GM10248 (cell line): Measurements from ENCODE around the gene NPTX1.

Experiments used
- CTCF ChIA-PET: fragments of 300-600 bp; sonication (Branson Sonifier 250); formaldehyde crosslinking; extraction: SDS; loops from one replicate; lab custom pipeline; 2021; ENCODE audit warnings: antibody characterized with exemption; lab: Yijun Ruan, JAX
- POLR2A ChIA-PET: fragments of 350-650 bp; sonication (Branson Sonifier 250); formaldehyde crosslinking; extraction: SDS; loops from one replicate; lab custom pipeline; 2020; ENCODE audit warnings: antibody characterized with exemption; lab: Yijun Ruan, JAX
- DNase-seq: peaks from one replicate; pipeline ENCODE4 v3.0.0; 2012; ENCODE audit errors: extremely low spot score
- TF ChIP-seq, protein P1 (sequence below): IDR thresholded peaks from 2 replicates; pipeline ENCODE4 v1.5.1; 2012; ENCODE audit warnings: mild to moderate bottlenecking, low read depth; ENCODE audit errors: extremely low read depth, missing control alignments, control extremely low read depth

The NPTX1 gene

DNA sequence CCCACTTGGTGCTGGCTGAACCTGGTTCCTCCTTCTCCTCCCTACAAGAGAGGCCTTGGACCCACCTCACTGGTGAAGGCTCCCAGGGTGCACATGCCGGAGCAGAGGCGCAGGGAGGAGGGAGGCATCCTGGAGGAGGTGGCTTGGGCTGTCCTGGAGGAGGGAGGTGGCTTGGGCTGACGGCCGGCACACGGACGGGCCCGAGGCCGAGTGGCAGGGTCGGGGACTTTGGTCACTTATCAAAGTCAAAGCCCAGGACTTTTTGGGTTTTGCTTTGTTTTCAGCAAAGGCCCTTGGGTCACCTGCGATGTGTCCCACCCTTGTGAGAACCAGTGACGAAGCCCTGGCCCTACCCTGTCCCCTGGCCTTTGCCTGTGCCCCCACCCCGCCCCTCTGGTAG is 32.9 kb downstream of the NPTX1 start:
- TF ChIP-seq, protein P1, sequence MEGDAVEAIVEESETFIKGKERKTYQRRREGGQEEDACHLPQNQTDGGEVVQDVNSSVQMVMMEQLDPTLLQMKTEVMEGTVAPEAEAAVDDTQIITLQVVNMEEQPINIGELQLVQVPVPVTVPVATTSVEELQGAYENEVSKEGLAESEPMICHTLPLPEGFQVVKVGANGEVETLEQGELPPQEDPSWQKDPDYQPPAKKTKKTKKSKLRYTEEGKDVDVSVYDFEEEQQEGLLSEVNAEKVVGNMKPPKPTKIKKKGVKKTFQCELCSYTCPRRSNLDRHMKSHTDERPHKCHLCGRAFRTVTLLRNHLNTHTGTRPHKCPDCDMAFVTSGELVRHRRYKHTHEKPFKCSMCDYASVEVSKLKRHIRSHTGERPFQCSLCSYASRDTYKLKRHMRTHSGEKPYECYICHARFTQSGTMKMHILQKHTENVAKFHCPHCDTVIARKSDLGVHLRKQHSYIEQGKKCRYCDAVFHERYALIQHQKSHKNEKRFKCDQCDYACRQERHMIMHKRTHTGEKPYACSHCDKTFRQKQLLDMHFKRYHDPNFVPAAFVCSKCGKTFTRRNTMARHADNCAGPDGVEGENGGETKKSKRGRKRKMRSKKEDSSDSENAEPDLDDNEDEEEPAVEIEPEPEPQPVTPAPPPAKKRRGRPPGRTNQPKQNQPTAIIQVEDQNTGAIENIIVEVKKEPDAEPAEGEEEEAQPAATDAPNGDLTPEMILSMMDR = no peak
- POLR2A ChIA-PET = no interaction called here
- CTCF ChIA-PET = no interaction called here
- no peak for DNase-seq

DNA sequence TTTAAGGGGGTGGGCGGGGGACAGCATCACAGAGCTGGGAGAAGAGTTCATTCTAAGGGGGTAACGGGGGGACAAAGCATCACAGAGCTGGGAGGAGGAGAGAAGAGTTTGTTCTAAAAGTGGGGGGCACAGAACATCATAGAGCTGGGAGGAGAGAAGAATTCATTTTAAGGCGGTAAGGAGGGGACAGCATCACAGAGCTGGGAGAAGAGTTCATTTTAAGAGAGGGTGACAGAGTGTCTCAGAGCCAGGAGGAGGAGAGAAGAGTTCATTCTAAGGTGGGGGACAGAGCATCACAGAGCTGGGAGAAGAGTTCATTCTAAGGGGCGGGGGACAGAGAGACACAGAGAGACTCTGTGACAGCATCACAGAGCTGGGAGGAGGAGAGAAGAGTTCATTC is 33.6 kb downstream of the NPTX1 start:
- TF ChIP-seq, protein P1 = no peak
- no peak for DNase-seq
- CTCF ChIA-PET = interaction anchor here (1.9 kb wide), 1 partner anchor 12 kb away, joined by 7 read pairs; no protein-coding TSS in a partner anchor
- POLR2A ChIA-PET = no interaction called here

DNA sequence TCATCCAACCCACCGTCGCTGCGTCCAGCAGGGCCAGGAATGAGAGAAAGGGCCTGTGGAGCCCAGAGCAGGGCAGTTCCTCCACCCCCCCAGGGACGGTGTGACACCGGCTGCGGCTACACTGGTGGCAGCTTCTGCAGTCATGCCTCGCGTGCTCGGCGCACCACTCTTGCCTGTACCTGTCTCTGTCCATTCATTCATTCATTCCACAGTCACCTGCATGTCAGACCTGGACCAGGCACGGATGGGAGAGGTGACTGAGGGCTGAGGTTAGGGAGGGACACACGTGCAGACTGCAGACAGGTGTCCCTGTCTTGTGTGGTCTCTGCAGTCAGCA is 34.1 kb downstream of the NPTX1 start:
- CTCF ChIA-PET = interaction anchor here (1.9 kb wide), 1 partner anchor 13 kb away, joined by 7 read pairs; no protein-coding TSS in a partner anchor
- TF ChIP-seq, protein P1 = no peak
- POLR2A ChIA-PET = no interaction called here
- DNase-seq = no peak

DNA sequence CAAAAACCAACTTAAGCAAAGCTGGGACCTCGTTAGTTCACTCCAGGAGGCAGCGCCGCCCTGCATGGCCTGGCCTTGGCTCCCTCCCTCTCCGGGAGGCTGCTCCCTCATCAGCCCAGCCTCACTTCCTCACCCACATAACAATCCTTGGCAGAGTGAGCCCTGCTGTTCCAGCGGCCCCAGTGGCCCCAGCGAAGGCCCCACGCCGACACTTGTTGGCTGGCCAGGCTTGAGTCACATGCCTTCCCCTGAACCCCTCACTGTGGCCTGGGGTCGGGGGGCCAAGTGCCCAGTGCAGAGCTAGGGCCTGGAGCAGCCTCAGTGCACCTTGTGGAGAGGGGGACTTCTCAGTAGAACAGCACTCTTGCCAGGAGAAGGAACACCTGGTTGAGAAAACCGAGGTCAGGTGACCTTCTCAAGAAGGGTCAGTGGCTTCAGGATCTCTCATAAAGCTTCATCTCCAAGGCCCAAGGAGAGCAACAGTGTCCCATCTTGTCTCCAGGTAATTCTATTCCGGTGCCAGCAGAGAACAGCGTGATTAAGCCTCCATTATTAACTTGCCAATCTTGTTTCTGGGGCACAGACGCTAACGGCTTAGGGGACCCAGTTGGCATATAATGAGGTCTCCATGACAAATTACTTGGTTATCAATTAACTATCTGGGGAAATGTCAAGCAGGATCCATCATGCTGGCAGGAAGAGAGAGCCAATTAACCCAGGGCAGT is 34.6 kb downstream of the NPTX1 start:
- no peak for DNase-seq
- ChIA-PET CTCF (interaction anchor here (1.9 kb wide), 1 partner anchor 13 kb away, joined by 7 read pairs; no protein-coding TSS in a partner anchor), POLR2A (no interaction called here)
- TF ChIP-seq, protein P1 = no peak

DNA sequence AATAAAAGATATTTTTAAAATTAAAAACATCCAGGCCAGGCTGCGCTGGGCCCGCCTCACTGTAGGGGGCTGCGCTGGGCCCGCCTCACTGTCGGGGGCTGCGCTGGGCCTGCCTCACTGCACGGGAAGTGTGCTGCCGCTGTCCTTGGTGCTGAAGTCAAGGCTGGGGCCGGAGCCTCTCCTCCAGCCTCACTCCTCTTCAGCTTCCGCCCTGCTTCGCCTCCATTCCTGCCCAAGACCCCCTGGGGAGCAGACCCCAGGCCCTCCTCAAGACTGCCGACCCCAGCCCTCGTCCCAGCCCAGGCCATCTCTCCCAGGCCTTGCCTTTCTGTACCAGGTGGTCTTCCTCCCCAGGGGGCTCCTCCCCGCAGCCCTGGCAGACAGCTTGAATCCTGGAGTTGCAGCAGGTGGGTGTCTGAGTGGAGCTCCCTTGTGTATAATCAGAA is 35.3 kb downstream of the NPTX1 start:
- ChIA-PET POLR2A (no interaction called here), CTCF (interaction anchor here (1.9 kb wide), 1 partner anchor 14 kb away, joined by 7 read pairs; no protein-coding TSS in a partner anchor)
- DNase-seq = peak; percentile 82
- TF ChIP-seq, protein P1 = no peak

DNA sequence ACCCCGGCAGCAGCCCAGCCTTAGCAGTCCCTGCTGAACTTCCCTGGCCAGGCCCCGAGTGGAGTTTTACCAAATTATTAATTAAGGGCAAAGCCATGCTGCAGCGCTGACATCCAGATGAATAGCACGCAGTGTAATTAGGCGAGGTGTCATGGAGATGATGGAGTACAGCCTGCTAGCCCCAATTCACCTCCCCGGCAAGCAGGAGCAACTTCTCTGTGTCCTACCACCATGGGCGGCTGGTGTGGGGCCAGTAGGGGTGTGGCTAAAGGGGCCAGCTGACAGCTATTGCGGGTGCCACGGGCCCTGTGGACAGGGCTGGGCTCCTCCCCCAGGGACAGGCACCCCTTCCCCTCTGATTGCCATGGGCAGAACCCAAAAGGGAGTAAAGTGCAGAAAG is 36.9 kb downstream of the NPTX1 start:
- CTCF ChIA-PET = no interaction called here
- TF ChIP-seq, protein P1 = no peak
- POLR2A ChIA-PET = interaction anchor here (1.3 kb wide), 1 partner anchor 15 kb away, joined by 3 read pairs; no protein-coding TSS in a partner anchor
- no peak for DNase-seq
